HG03066 (cell line): ENCODE measurements around the gene KRTAP3-3.
"Not testable (repeated sequence)": the region's sequence is repeated elsewhere in the genome, so short reads cannot be mapped to it uniquely, and the experiment has no call there.

ENCODE experiments used
- ATAC-seq: cut with Tn5 transposase; IDR thresholded peaks from one replicate; pipeline ENCODE4 v1.9.1; 2021; ENCODE audit warnings: low read depth; ENCODE audit not compliant: unreplicated experiment

KRTAP3-3 gene

GRCh38 chr17:41008811-41009210 lies 14.8 kb upstream of the KRTAP3-3 start, which contains the start of gene KRTAP3-1:
KRTAP3-1 (minus strand) TSS chr17:41009128; CDS start chr17:41009074, 54 bp downstream.
- no peak for ATAC-seq

DNA sequence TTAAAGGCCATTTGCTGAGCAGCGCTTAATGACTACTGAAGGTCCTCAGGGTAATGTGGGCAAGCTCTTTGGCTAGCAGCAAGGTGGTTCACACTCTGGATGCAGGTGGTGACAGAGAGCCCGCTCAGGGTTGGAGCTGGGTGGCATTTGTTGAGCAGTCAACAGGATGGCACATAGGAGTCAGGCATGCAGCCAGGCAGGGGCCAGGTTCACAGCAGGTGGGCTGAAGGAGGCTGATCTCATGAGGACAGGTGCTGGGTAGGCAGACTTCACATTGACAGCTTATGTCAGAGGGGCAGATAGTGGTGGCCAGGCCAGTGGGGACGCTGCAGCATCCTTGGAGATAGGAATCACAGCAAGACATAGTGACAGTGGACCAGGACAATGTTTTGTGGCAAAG lies 10.4 kb upstream of the KRTAP3-3 start:
- ATAC-seq: no peak

GRCh38 chr17:41003926-41004325 lies 10.0 kb upstream of the KRTAP3-3 start:
- ATAC-seq: no peak

GRCh38 chr17:41002814-41003213 lies 8.8 kb upstream of the KRTAP3-3 start:
- ATAC-seq: no peak

- ATAC-seq: no peak
These were observed 7.8 kb upstream of the KRTAP3-3 start for GRCh38 chr17:41001795-41002194.

DNA sequence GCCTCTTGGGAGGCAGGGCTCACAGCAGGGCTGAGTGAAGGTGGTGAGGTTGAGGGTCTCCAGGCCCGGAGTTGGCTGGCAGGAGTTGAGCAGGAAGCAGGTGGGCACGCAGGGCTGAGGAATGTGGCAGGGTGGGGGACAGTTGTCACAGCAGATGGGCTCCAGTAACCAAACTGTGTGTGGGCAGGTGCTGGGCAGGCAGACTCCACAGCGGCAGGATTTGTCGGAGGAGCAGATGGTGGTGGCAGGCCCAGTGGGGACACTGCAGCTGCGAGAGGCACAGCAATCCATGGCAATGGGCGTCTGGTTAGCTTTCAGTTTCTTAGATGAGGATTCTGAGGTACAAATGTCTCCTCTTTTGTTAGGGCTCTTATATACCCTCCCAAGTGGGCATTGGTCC lies 5.6 kb upstream of the KRTAP3-3 start, which contains the start of gene KRTAP3-2:
Gene KRTAP3-2 (minus strand): TSS at position 344 of the 400 bp plus-strand sequence. CDS start 53 bp downstream, at position 291.
- ATAC-seq: not testable (repeated sequence)

GRCh38 chr17:40997361-40997760 lies 3.4 kb upstream of the KRTAP3-3 start:
- ATAC-seq: no peak

DNA sequence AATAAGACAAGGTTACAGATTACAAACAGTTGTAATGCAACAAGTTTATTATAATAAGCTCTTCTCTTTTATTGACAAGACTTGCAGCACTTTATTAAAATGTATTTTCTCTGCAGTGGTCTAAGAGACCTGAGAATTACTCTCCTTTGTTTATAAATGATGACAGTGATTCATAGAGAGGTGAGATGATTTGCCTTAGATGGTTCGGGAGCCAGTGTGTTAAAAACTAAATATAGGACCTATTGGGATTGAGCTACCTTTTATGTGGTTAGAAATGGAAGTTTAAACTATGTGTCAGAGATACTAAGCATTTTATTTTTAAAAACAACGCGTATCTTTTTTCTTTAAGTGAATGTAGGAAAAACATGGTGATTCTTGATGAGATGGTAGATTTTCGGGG lies 2.9 kb upstream of the KRTAP3-3 start:
- ATAC-seq: no peak

GRCh38 chr17:40995116-40995515 lies 1.2 kb upstream of the KRTAP3-3 start:
- ATAC-seq: no peak

- no peak for ATAC-seq
These were observed 880 bp downstream of the KRTAP3-3 start for GRCh38 chr17:40993084-40993483.

DNA sequence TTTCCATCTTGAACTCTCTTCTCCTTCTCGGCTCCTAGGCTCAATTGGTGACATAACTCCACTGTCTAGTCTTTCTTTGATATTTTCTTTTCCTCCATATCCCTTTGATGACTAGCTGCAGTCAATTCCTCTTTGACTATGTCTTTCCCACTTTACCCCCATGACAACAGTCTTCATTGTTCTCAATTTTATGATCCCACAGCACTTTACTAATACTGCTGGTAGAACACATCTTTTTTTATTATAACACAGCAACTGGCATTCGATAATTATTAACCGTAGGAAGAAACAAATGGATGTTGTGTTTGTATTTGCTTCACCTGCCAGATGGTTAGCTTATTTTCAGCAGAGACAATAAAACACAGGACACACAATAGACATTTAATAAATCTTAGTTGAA lies 1.3 kb downstream of the KRTAP3-3 start:
- no peak for ATAC-seq

DNA sequence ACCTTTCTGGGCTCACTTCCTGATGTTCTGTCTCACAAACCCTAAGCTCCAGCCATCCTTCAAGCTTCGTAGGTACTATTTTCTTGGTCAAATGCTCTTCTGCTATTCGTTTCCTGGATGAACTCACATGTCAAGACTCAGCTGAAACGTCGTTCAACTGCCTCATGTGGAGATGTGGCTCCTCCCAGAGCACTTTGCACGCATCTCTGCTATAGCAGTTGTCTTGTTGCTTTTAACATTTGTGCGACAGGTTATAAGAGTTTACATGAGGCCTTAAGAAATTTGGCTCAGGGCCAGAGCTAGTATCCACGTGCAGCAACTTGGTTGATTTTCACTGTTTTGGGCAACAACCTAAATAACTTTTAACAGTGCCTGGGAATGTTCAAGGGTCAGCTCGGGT lies 7.0 kb downstream of the KRTAP3-3 start:
- no peak for ATAC-seq

- ATAC-seq: no peak
These were observed 9.7 kb downstream of the KRTAP3-3 start, which contains the start of gene KRT40 for GRCh38 chr17:40984226-40984625. KRT40 (minus strand) TSS chr17:40984326; CDS start chr17:40984273, 53 bp downstream.

- no peak for ATAC-seq
These were observed 12.8 kb downstream of the KRTAP3-3 start for GRCh38 chr17:40981115-40981514.

DNA sequence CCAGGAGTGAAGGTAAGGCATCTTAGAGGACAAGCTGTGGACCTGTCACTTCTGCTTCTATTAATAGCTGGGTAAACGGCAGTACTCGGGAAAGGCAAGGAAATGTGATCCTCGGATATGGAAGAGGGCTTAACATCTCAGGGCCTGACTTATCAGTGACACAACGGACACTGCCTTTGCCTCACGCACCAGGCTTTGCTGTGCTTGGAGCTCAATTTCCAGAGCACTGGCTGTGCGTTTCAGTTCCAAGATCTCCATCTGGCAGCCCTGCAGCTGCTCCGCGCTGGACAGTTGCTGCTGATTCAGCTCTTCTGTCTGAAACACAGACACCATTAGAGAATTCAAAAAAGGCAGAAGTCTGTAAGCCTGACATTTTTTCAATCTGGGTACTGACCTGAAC lies 13.4 kb downstream of the KRTAP3-3 start:
- no peak for ATAC-seq

DNA sequence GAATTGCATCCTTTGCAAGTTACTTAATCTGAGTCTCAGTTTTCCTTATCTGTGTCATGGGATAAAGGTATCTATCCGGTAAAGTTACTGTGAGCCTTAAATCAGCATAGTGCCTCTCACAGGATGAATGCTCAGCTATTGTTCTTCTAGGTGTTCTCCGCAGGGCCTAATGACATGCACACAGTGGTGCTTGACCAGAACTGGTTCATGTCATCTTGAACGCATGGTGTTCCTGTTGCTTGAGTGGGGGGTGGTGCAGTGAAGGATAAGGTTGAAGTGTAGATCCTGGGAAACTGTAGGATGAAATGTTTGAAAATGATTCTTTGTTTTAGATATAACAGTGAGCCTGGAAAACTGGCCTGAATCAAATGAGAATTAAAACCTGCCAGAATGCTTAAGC lies 13.8 kb downstream of the KRTAP3-3 start:
- no peak for ATAC-seq

- no peak for ATAC-seq
These were observed 15.3 kb downstream of the KRTAP3-3 start for GRCh38 chr17:40978575-40979151.

DNA sequence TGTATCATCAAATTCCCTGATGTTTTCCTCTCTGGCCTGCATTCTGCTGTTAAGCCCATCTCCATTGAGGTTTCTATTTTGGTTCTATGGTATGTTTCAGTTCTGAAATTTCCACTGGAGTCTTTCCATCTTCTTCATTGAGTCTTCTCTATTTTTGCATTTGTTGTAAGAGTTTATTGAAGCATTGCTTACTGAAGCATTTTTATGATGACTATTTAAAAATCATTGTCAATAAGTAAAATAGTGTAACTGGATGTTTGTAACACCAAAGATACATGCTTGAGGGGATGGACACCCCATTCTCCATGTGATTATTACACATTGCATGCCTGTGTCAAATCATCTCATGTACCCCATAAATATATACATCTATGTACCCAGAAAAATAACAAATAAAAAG lies 18.4 kb downstream of the KRTAP3-3 start:
- no peak for ATAC-seq

DNA sequence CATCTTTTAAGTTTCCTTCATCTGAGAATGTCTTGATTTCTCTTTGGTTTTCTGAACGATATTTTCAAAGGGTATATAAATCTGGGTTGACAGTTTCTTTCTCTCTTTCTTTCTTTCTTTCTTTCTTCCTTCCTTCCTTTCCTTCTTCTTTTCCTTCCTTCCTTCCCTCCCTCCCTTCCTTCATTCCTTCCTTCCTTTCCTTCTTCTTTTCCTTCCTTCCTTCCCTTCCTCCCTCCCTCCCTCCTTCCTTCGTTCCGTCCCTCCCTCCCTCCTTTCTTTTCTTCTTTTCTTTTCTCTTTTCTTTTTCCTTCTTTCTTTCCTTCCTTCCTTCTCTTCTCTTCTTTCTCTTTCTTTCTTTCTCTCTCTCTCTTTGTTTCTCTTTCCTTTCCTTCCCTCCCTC lies 19.6 kb downstream of the KRTAP3-3 start:
- no peak for ATAC-seq

- ATAC-seq: no peak
These were observed 26.4 kb downstream of the KRTAP3-3 start for GRCh38 chr17:40967582-40967981.

DNA sequence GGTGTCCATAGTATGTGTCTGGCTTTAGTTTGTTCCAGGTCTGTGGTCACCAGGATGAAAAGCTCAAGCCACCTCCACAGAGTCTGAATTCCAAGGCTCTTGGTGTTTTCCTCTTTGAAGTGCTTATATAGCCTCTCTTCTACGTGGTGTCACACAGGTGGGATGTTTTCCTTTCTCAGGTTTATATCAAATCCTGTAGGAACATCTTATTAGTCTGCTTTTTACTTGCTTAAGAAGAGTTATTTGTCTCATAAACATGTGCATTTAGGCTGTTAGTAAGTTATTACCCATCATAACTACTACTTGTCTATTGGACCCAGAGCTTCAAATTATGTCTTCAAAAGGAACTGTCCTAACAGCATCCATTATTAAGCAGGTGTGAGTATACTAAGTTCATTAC lies 27.1 kb downstream of the KRTAP3-3 start, which contains the start of gene KRT39:
Gene KRT39 (minus strand): TSS at position 101 of the 400 bp plus-strand sequence. CDS start 92 bp downstream, at position 9.
- ATAC-seq: no peak

DNA sequence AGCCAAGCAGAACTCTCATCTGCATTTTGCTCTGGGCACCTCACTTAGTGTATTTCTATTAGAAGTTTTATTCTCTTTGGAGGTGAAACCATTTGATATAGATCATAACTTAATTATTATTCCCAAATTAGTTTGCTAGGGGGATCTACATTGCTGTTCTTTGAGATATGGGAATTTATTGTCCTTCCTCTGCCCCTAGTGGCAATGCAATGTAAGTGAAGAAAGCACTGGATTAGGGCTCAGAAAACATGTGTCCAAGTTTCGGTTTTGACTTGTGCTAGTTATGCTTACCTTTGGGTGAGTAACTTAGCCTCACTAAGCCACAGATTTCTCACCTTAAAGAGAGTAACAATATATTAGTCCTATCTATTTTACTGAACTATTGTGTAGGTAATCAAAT lies 30.1 kb downstream of the KRTAP3-3 start:
- no peak for ATAC-seq
